GM21367 (cell line): ENCODE data around the gene CD276.
"Not testable (repeated sequence)": the region's sequence is repeated elsewhere in the genome, so short reads cannot be mapped to it uniquely, and the experiment has no call there.

Source experiments
- ATAC-seq: cut with Tn5 transposase; IDR thresholded peaks from one replicate; pipeline ENCODE4 v1.9.1; 2021; ENCODE audit not compliant: unreplicated experiment

CD276 gene

DNA sequence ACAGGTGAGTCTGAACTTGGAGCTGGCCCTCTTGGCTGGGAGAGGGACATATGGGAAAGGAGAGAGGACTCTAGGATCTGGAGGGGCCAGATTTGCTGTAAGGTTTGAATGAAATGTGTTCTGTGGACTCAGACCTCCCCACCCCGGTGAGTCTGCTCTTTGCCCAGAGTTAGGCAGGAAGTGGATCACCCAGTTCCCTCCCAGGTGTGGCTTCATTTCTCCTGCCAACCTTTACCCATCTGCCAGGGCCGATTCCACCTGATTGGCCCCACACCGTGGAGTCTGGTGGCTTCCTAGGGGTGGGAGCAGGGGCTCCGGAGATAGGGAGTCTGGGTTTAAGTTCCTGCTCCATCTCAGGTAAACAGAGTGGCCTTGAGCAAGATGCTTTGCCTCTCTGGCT is 25.5 kb downstream of the CD276 start:
- no peak for ATAC-seq

DNA sequence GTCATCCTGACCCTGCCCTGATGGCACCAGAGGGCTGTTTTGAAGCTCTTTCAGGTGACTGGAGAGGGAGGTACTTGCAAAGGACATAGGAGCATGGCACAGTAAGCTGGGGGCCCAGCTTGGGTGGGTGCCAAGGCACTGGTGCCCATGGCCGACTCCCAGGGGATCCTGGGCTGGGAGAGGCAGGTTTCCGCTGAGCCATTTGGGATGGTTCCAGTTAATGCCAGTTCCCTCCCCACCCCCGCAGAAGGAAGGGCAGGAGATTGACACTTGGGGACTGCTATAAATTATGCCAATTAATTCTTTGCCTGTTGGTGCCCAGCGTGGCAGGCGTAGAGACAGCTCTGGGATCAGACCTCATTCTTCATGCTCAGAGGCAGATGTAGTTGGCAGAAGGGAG is 26.1 kb downstream of the CD276 start:
- ATAC-seq = no peak

DNA sequence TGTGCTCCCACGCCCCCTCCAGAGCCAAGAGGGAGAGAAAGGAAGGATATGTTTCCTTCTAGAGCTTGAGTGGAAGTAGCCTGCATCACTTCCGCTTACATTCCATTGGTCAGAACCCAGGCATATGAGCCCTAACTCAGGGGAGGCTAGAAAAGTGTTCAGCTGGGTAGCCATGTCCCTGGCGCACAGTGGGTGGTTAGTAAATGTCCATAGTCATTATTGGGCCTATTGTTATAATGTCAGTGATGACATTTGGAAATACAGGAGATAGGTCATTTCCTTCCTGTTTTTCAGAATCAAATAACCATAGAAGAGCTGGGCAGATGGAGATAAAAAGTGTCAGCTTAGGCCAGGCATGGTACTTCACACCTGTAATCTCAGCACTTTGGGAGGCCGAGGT is 27.3 kb downstream of the CD276 start:
- no peak for ATAC-seq

DNA sequence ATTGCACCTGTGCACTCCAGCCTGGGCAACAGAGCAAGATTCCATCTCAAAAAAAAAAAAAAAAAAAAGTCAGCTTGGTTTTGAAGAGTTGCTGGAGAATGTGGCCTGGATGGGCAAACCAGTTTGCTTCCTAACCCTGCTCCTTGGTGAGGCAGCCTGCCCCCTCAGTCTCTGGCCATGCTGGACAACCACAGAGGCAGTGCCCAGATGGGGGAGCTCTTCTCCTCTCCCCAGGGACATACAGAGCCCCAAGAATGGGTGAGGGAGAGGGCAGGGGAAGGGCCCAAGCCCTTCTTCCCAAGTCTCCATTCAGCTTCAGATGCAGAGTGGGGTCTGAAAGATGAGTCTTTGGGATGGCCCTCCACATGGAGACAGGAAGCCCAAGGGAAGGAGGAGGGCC is 27.9 kb downstream of the CD276 start:
- no peak for ATAC-seq

DNA sequence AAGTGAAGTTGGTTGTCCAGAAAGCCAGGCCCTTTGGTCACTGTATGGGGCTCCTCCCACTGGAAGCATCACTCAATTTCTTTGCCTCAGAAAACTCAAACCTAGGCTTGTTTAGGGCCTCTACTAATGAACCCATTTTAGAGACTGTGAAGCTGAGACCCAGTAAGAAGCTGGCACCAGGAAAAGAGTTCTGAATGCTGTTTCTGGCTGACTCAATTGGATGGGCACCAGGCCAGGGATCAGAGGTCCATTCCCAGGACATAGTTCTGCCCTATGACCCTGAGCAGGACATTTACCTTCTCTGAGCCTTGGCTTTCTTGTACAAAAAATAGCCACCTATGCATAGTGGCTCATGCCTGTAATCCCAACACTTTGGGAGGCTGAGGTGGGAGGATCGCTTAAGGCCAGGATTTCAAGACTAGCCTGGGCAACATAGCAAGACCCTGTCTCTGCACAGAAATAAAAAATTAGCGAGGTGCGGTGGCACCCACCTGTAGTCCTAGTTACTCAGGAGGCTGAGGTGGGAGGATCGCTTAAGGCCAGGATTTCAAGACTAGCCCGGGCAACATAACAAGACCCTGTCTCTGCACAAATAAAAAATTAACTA is 30.6 kb downstream of the CD276 start:
- no peak for ATAC-seq

DNA sequence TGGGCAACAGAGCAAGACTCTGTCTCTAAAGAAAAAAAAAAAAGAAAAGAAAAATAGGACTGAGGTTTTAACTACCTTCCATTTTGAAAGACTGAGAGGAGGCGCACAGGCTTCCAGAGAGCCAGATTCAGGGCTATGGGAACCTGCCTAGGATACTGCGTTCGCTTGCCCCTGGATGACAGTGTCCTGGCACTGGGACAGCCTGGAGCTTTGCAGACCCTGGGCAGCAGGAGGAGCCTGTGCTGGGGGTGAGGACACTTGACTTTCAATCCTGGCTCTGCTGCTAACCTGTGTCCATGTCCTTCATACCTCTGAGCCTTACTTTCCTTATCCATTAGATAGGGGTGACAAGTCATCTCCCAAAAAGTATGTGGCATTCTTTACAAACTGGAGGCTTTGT is 31.2 kb downstream of the CD276 start:
- ATAC-seq = no peak

DNA sequence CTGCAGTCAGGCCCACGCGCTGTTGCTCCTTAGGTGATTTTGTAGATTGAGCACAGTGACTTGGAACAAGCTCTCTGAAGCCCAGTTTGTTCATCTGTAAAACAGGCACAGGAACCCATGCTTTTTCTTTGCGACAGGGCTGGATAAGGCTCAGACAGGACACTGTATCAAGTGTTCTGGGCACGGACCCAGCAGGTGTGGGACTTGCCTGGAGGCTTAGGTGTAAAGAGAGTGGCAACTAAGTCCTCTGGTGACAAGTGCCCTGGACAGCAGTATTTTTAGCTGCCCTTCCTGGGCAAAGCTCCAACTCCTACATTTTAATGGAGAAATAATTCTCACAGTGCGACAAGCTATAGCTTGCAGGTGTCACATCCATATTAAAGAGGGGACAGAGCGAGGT is 32.2 kb downstream of the CD276 start:
- ATAC-seq = no peak

DNA sequence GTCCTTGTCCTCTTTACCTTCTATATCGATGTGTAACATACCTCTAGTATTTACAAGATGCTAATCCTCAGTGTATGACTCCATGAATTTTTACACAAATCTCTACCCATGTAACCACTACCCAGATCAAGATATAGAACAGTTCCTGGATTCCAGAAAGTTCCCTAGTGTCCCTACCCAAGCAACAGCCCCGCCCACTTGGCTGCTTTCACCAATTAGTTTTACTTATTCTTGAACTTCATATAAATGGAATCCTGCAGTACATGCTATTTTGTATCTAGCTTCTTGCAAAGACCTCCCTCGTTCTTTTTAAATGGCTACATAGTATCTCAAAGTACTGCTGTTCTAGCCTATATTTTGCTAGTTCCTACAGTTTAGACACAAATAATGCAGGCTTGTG is 33.0 kb downstream of the CD276 start:
- no peak for ATAC-seq

DNA sequence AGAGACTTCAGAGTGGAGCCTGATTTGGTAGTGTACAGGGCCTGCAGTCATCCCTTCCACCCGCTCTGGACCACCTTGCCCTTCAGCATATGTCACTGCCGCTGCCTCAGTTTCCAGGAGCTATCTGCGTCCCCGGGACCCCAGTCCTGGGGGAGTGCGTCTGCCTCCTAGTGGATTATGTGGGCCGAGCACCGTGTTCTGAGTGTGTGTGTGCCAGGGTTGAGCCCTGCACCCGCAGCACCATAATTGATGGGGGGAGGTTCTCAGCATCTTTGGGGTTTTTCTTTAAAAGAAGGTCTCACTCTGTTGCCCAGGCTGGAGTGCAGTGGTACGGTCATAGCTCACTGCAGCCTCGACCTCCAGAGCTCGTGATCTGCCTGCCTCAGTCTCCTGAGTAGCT is 33.6 kb downstream of the CD276 start:
- no peak for ATAC-seq

DNA sequence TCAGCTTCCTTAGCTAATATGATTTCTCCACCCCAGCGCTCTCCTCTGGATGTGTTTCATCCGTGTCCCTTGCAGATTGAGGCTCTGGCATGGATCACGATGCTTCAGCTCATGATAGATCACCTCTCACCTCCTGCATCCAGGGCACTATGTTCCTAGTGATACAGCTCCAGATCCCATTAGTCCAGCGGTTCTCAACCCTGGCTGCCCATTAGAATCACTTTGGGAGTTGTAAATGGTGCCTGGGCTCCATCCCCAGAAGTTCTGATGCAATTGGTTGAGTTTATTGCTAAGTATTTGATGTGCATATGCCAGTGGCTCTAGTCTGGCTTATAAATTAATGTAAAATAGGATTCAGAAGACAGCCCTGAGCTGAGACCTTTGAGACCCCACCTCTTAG is 34.5 kb downstream of the CD276 start:
- ATAC-seq = no peak

DNA sequence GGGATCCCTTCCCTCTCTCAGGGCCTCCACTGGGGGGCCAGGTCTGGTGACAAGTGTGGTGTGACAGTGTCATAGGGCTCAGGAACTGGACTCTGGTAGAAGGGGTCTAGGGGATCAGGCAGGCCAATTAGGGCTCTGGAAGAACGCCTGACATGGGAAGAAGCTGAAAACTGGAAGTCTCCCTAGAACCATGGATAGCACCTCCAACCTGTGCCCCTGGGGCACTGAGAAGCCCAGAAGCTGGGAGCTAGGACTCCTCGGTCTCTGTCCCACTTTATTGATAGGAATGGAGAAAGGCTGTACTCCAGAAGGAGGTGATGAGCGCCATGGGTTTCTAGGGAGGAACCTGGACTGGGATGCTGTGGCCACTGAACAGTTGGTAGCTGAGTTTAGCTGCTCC is 38.2 kb downstream of the CD276 start:
- ATAC-seq = no peak

DNA sequence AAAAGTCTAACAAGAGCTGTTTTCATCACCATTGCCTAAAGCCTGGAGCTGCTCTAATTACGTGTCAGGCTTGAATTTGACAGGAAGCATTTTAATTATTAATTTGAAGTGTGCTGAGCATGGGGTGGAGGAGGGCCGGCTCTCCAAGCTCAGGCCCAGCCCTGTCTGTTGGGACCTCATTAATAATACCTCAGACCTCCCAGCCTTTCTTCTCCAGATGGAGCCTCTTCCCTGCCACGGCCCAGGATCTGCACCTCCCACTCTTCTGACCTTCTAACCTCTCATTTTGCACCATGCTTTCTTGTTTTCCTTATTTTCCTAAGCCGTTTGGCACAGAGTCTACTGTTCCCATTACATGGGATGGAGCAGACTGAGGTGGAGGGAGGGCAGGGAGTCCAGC is 39.0 kb downstream of the CD276 start:
- ATAC-seq = no peak

DNA sequence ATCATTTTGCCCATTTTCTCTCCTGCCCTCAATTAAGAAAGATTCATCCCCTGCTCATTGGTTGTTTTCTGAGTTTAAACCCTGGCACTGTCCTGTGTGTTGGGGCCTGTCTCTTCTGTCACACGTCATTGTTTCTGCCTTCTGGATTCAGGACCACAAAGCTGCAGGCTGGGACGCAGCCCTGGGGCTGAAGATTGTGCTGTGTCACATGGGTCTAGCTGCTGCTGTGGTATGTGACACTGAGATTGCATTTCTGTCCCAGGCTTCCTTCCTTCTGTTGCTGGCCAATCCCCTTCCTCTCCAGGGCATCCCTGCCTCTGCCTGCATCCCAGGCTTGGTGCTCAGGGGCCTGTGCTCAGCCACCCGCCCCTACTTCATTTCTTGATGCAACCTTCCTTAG is 40.0 kb downstream of the CD276 start:
- ATAC-seq = no peak

DNA sequence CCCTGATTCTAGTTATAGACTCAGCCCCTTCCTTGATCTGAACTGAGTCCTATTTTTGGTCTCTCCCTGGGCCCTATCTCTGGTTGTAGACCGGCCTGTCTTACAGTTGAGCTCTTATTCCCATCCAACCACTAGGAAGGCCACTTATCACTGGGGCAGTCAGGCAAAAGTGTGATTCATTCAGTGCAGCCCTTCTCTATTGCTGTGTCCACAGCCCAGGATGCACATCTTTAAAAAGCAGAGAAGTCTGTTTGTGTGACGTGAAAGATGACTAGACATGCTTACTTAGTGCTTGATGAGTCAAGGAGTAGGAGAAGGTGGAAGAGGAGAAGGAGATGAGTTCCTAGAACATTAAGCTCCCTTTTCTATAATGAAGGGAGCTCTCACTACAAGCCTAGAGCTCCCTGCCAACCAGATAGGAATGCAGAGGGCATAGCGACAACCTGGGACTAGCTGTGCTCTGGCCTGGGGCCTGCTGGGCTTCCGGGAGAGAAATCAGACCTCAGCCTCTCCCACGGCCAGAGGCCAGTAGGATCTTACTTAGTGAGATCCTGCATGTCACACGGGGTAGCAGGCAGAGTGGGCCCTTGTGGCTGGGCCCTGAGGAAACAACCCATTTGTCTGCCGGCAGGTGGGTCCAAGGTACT is 43.3 kb downstream of the CD276 start:
- ATAC-seq = no peak

DNA sequence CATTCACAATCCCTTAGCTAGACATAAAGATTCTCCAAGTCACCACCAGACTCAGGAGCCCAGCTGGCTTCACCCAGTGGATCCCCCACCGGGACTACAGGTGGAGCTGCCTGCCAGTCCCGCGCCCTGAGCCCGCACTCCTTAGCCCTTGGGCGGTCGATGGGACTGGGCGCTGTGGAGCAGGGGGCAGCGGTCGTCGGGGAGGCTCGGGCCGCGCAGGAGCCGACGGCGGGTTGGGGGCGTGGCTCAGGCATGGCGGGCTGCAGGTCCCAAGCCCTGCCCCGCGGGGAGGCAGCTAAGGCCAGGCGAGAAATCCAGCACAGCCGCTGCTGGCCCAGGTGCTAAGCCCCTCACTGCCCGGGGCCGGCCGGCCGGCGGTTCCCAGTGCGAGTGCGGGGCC is 47.9 kb downstream of the CD276 start:
- not testable (repeated sequence) for ATAC-seq

DNA sequence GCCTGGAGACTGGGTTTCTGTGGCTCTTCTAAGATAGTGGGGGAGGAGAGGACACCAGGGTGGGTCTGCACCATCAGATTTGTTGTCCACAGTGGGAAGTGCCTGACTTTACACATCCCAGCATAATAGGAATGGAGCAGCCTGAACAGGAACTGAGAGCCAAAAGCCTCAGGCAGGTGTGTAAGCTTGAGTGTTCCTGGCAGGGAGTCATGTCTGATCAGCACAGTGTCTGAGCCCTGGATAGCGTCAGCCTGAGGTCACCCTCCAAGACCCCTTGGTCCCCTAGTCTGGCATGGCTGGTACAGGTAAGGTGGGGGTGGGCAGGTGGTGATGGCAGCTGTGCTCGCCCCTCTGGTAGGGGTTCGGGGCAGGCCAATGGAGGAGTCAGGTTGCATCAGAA is 48.7 kb downstream of the CD276 start:
- no peak for ATAC-seq

DNA sequence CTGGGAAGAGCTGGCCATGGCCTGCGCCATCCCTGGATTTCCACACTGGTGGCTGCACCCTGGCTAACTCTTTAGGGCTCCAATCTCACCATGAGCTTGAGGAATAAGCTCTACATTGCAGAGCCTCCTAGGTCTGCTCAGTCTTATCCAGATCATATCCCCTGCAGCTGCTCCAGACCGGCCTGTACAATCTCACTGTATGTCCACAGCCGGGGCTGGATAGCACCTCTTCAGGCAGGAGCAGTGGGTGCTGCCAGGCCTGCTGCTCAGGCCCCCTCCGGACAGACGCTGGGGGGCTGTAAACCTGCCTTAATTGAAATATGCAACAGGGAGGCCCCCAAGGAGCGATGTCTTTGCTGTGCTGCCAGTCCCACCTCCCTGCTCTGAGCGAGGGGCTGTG is 53.4 kb downstream of the CD276 start:
- no peak for ATAC-seq

DNA sequence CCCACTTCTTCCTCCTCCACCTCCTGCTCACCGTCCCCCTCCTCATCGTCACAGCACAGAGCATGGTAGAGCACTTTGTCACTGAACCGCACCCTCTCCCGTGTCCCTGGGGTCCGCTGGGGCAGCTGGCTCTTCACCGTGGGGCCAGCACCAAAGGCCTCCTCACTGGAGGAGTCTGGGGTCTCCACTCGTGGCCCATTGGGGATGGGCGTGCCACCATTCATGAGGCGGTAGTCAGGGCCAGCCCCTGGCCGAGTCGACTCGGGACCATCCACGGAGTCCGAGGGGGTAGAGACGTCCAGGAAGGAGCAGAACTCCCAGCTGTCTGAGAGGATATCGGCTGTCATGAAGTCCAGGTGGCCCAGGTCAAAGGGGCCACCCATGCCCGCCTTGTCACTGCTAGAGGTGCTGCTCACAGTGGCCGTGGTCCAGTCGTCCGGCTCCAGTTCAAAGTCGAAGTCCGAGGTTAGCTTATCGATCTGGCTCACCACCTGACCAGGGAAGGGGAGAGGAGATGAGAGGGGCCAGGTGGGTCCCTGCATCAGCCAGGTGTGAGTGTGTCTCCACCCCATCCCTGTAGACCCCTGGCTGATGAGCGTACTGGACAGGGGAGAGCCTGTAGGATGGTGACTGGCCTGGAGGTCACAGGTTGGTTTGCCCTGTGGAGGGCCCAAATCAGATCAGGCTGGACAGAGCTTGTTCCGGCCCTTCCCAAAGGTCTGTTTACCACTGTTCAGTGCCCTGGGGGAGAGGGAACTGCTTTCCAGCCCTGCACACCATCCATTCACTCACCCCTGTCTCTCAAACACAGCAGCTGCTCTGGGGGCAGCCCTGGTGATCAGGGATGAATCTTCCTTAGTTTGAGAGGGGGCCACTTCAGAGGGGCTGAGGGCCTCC is 56.2 kb downstream of the CD276 start:
- no peak for ATAC-seq

DNA sequence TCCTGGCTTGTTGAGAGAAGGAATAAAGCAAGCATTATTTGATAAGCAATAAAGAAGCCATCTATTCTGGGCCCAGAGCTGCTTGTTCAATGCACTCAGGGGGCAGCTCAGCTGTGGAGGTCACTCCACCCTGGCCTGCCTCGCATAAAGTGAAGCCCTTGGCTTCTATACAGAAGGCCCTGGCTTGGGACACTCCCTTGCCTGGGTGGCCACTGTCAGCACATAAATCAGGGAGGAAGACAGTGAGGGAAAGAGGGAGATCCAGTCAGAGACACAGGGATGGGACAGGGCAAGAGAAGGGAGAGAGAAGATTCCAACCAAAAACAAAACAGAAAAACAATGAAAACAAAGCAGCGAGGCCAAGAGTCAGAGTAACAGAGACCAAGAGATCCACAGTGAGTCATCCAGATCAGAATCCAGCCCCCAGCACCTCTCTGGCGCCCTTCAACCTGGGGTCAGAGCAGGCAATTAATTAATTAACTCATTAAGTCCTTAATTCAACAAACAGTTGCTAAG is 57.2 kb downstream of the CD276 start:
- no peak for ATAC-seq

DNA sequence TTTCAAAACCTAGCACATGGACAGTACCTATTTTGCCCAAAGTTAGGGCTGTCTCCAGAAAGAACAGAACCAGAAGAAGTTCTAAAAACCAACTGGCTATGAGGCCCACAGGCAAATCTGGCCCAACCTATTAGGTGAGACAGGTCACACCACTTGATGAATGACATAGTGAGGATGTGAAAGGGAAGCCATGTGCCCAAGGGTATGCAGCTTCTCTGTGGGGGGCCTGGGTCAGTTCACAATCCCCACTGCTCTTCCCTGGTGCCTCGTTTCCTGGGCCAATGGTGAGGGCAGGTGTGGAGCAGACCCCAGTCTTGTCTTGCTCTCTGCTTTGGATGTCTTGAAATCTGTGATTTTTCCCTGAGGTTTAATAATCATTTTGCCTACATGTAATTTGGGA is 60.1 kb downstream of the CD276 start:
- ATAC-seq = no peak

DNA sequence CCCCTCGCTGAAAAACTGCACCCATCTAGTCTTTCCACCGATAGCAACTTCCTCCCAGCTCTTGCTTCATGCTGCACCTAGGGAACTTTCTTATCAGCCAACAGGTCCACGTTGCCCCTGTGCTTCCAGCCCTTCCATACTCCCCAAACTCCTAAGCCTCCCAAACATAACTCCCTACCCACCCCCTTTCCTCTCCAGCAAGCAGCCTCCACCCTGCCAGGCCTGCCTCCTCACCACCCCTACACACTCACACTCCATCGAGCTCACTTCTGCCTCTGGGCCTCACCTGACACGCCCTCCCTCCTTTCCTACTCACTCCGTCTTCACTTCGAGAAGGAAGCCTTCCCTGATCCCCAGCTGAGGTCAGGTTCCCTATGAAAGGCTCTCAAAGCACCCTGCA is 60.9 kb downstream of the CD276 start:
- no peak for ATAC-seq

DNA sequence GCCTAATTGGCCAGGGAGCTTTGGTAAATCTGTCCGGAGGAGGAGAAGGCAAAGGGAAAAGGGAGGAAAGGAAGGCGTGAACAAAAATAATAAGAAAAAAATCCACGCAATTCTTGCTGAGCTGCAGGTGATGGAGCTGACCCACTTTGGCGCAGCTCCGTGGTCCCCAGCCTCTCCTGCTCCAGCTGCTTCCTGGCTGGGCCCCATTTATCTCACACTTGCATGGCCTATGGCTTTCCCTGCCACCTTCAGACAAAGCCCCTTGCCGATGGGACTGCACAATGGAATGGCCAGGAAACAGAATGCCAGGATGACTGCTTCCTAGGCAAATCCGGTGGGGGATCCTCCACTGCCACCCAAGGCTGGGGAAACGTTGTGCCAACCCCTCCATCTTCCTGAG is 62.1 kb downstream of the CD276 start:
- no peak for ATAC-seq
